HepG2 (cell line): ENCODE results near the gene ABAT. TPM values are rescaled to one million over a fixed set of nuclear protein-coding genes. Genes with fewer than 3 reads are reported as not detected.
A peak's percentile ranks its signal among the peaks of the same experiment; 100 is the strongest.

Experiments
- ATAC-seq: fragments of 200-7000 bp; cut with Tn5 transposase; 3 replicates; pipeline ENCODE4 v1.9.1; 2020; ENCODE audit warnings: mild to moderate bottlenecking, moderate library complexity
- BruUV-seq: library from RNA; stranded (reverse); fragments of 400-500 nt; replicated peaks from 2 replicates; lab custom pipeline; 2021; lab: Mats Ljungman, UMichigan
- CTCF ChIA-PET: fragments of 300-600 bp; formaldehyde crosslinking; extraction: SDS; loops from one replicate; lab custom pipeline; 2021; ENCODE audit warnings: low total read pairs, inconsistent platforms, low intra/inter-chr PET ratio; lab: Yijun Ruan, JAX
- POLR2A ChIA-PET: fragments of 350-600 bp; sonication (Branson Sonifier 250); formaldehyde crosslinking; loops from one replicate; lab custom pipeline; 2020; ENCODE audit warnings: antibody characterized with exemption, inconsistent platforms; lab: Yijun Ruan, JAX
- DNase-seq: peaks from one replicate; pipeline ENCODE4 v3.0.0-alpha.2; 2015; ENCODE audit warnings: low spot score
- FAIRE-seq: peaks from 3 replicates; lab custom pipeline; 2011; peaks lifted over from hg19 to GRCh38; lab: Jason Lieb, UNC
- H2AFZ ChIP-seq: one replicate; pipeline ENCODE4 v1.6.1; 2011; ENCODE audit warnings: low read length, inconsistent platforms
- H3K27ac ChIP-seq: fragments of 300-600 bp; 3 replicates; pipeline ENCODE4 v1.8.0; 2011; ENCODE audit warnings: mixed run types, mild to moderate bottlenecking, mixed read lengths, low read length, inconsistent platforms; ENCODE audit not compliant: insufficient read depth; ENCODE audit errors: extremely low read length
- H3K27me3 ChIP-seq, 2 experiments: fragments of 200-600 bp in 1 of 2; 2 replicates in 1 of 2; 3 replicates in 1 of 2; pipeline versions ENCODE4 v1.6.0 to v1.8.0; 2011; ENCODE audit warnings: low read length in 2 of 2, mild to moderate bottlenecking in 2 of 2, moderate library complexity in 2 of 2, inconsistent platforms in 1 of 2; ENCODE audit not compliant: insufficient read depth in 2 of 2, control insufficient read depth in 1 of 2
- H3K36me3 ChIP-seq, 2 experiments: fragments of 200-600 bp in 1 of 2; replicated peaks in 1 of 2; 2 replicates in 1 of 2; 3 replicates in 1 of 2; pipeline versions ENCODE4 v1.5.1 to v1.8.0; 2011; ENCODE audit warnings: low read length in 2 of 2, inconsistent platforms in 1 of 2; ENCODE audit not compliant: insufficient read depth in 2 of 2, control insufficient read depth in 1 of 2
- H3K4me1 ChIP-seq: 2 replicates; pipeline ENCODE4 v1.5.1; 2012; ENCODE audit warnings: low read length, inconsistent platforms; ENCODE audit not compliant: insufficient read depth
- H3K4me2 ChIP-seq: 2 replicates; pipeline ENCODE4 v1.6.0; 2011; ENCODE audit warnings: low read depth, low read length, inconsistent platforms
- H3K4me3 ChIP-seq, 3 experiments: fragments of 200-600 bp in 1 of 3; sonication (generic), shearing (Covaris generic) in 1 of 3; replicated peaks in 1 of 3; 2 replicates each; pipeline ENCODE4 v1.5.1; 2011 to 2016; ENCODE audit warnings: low read length in 3 of 3, inconsistent platforms in 2 of 3, low read depth in 2 of 3, mild to moderate bottlenecking in 2 of 3, control low read depth in 1 of 3, mixed read lengths in 1 of 3; ENCODE audit not compliant: insufficient read depth in 1 of 3
- H3K79me2 ChIP-seq: one replicate; pipeline ENCODE4 v1.6.1; 2011; ENCODE audit warnings: low read length, inconsistent platforms; ENCODE audit not compliant: insufficient read depth
- H3K9ac ChIP-seq: 2 replicates; pipeline ENCODE4 v1.6.0; 2011; ENCODE audit warnings: mild to moderate bottlenecking, low read depth, low read length, inconsistent platforms; ENCODE audit not compliant: insufficient read depth
- H3K9me3 ChIP-seq: 2 replicates; pipeline ENCODE4 v1.5.1; 2012; ENCODE audit warnings: mild to moderate bottlenecking, low read length
- H4K20me1 ChIP-seq: 2 replicates; pipeline ENCODE4 v1.6.0; 2011; ENCODE audit warnings: inconsistent platforms, mild to moderate bottlenecking, low read length, moderate library complexity; ENCODE audit not compliant: insufficient read depth
- BCL3 ChIP-seq: sonication (generic); formaldehyde crosslinking; IDR thresholded peaks from 2 replicates; pipeline ENCODE4 v1.5.1; 2020; ENCODE audit warnings: mild to moderate bottlenecking, missing genetic modification reagents, moderate library complexity
- MAFF ChIP-seq: IDR thresholded peaks from 2 replicates; pipeline ENCODE4 v1.6.1; 2011; ENCODE audit warnings: low read depth, low read length, improper control_type of control experiment
- MAFK ChIP-seq, 2 experiments: IDR thresholded peaks in 1 of 2; conservative IDR thresholded peaks in 1 of 2; 2 replicates each; pipeline ENCODE4 v1.6.1; 2011; ENCODE audit warnings: improper control_type of control experiment in 2 of 2, low read length in 2 of 2
- ZNF367 ChIP-seq: sonication (generic); formaldehyde crosslinking; IDR thresholded peaks from 2 replicates; pipeline ENCODE4 v1.4.0; 2020; ENCODE audit warnings: missing genetic modification reagents, borderline replicate concordance
- WGBS: methylation state at CpG from one replicate; pipeline ENCODE4 v1.1.6; 2017; ENCODE audit warnings: low lambda C conversion rate; 5-methylcytosine and 5-hydroxymethylcytosine counted together
- in situ Hi-C: cut with HindIII; loops from 2 replicates; pipeline ENCODE4 v1.10.0; 2017; ENCODE audit warnings: low pct_unique_long_range_greater_than_20kb; ENCODE audit not compliant: extremely low pct_ligation_motif_present
- intact Hi-C: fragments of 100-400 bp; cut with micrococcal nuclease; formaldehyde crosslinking; loops from one replicate; pipeline ENCODE4 v1.10.0; 2022; ENCODE audit not compliant: unreplicated experiment
- polyA plus RNA-seq, 8 experiments: library from polyadenylated mRNA; depleted of rRNA in 3 of 8; stranded (reverse) in 7 of 8; unstranded in 1 of 8; fragments of >200 nt; fragmentation: Illumina TruSeq in 4 of 8; extraction: Trizol in 4 of 8; gene quantifications; 2 replicates each; pipeline versions ENCODE4 v1.2.1 to v1.2.3, GENCODE V29; 2011 to 2016; ENCODE audit warnings: low read depth in 4 of 8, missing spikeins in 1 of 8, mixed read lengths in 1 of 8; ENCODE audit not compliant: insufficient read depth in 1 of 8
- total RNA-seq, 5 experiments: library from RNA; depleted of rRNA; stranded (reverse); fragments of >200 nt; fragmentation: Illumina TruSeq; extraction: Trizol; gene quantifications; 2 replicates each; pipeline ENCODE4 v1.2.3, GENCODE V29; 2016; ENCODE audit warnings: low read depth in 1 of 5

Gene ABAT
- total and polyA plus RNA-seq, 2 of the 13 experiments (the other 11 are each of a cell fraction or from before 2014, with no cell fraction given) = 47.6 to 97.3 TPM

- DNase-seq = no peak
- H3K9ac ChIP-seq = no peak overlapping the region
- 90% methylated on average over 19 of the region's 19 CpGs for WGBS
- H2AFZ ChIP-seq = no peak overlapping the region
- intact Hi-C loops (no loop called here), in situ Hi-C loops (no loop called here)
- H3K27me3 ChIP-seq = no peaks in the 10 kb centered on the region
- no peak overlapping the region for H3K4me3 ChIP-seq
- ATAC-seq = no peak
- CTCF ChIA-PET = no interaction called here
- no TSS peak for BruUV-seq
- H3K79me2 ChIP-seq = no peaks in the 10 kb centered on the region
- H3K36me3 ChIP-seq = peaks cover 12 to 35% of the 10 kb centered on the region in 2 experiments; a peak in 4 of 5 replicates
- H3K4me2 ChIP-seq = no peak overlapping the region
- TF ChIP-seq BCL3 (CRISPR knock-in tag) (no peak), MAFF (0 out of 2 replicates have a peak, but pooled peaks have one; percentile 28), ZNF367 (no peak), MAFK (conservative IDR thresholded peaks at IDR 0.05 in 1 of 2, IDR thresholded peaks at IDR 0.05 in 1 of 2; ENCODE audit: low read length in 2 of 2) (peak; percentile 52 to 53; a peak in 3 of 4 replicates)
- no peak for FAIRE-seq
- H3K9me3 ChIP-seq = no peaks in the 10 kb centered on the region
- H3K4me1 ChIP-seq = peaks cover 20% of the 10 kb centered on the region
- POLR2A ChIA-PET = no interaction called here
- no peaks in the 10 kb centered on the region for H4K20me1 ChIP-seq
- H3K27ac ChIP-seq = no peak overlapping the region
Measured at GRCh38 chr16:8718851-8719680, 44.6 kb downstream of the ABAT start.
